GM23338 (cell line): Measurements from ENCODE around the gene KYAT1.

Source experiments
- EZH2phosphoT487 ChIP-seq: fragments of 200-600 bp; sonication (generic); IDR thresholded peaks from one replicate; pipeline ENCODE4 v1.8.1; 2018; ENCODE audit warnings: antibody characterized with exemption; ENCODE audit not compliant: unreplicated experiment
- NANOG ChIP-seq: IDR thresholded peaks from 2 replicates; pipeline ENCODE4 v1.6.1; 2016; ENCODE audit warnings: antibody characterized with exemption, borderline replicate concordance
- POLR2AphosphoS5 ChIP-seq: IDR thresholded peaks from 2 replicates; pipeline ENCODE4 v1.6.1; 2016; ENCODE audit warnings: antibody characterized with exemption, low read depth
- TF ChIP-seq, protein P1 (sequence below), 2 experiments: fragments of 200-600 bp in 1 of 2; sonication (generic) in 1 of 2; conservative IDR thresholded peaks; 2 replicates each; pipeline versions ENCODE4 v1.5.1 to v1.6.1; 2016 to 2017; ENCODE audit warnings: antibody characterized with exemption in 2 of 2, low read depth in 2 of 2, mild to moderate bottlenecking in 2 of 2, moderate library complexity in 1 of 2

DNA sequence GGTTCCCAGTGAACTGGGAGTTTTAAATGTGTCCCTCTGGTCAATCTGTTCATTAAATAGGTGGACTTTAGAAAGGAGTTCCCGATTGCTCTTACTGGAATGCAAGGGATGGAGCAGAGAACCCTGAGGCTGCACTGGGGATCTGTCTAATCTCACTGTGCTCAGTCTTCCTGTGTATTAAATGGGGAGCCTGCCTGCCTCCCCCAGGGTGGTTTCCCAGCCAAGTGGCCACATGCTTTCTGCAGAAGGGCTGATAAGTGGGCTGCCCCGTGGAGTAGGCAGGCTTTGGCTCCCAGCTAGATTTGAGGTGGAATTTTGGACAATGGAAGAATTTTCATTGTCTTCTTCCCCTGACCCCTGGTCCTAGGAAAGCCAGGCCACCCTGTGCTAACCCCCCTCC is 25.0 kb upstream of the KYAT1 start:
- TF ChIP-seq, protein P1, sequence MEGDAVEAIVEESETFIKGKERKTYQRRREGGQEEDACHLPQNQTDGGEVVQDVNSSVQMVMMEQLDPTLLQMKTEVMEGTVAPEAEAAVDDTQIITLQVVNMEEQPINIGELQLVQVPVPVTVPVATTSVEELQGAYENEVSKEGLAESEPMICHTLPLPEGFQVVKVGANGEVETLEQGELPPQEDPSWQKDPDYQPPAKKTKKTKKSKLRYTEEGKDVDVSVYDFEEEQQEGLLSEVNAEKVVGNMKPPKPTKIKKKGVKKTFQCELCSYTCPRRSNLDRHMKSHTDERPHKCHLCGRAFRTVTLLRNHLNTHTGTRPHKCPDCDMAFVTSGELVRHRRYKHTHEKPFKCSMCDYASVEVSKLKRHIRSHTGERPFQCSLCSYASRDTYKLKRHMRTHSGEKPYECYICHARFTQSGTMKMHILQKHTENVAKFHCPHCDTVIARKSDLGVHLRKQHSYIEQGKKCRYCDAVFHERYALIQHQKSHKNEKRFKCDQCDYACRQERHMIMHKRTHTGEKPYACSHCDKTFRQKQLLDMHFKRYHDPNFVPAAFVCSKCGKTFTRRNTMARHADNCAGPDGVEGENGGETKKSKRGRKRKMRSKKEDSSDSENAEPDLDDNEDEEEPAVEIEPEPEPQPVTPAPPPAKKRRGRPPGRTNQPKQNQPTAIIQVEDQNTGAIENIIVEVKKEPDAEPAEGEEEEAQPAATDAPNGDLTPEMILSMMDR (conservative IDR thresholded peaks at IDR 0.05; ENCODE audit: low read depth in 2 of 2): no peak
- TF ChIP-seq EZH2phosphoT487 (no peak), POLR2AphosphoS5 (no peak), NANOG (no peak)
